K562 (cell line): Measurements from ENCODE around the gene NXNL2. TPM values are rescaled to one million over a fixed set of nuclear protein-coding genes. Genes with fewer than 3 reads are reported as not detected.

Source experiments
- ATAC-seq: fragments of 200-7000 bp; cut with Tn5 transposase; 3 replicates; pipeline ENCODE4 v1.9.1; 2020; ENCODE audit warnings: moderate library complexity
- BruUV-seq: library from RNA; stranded (reverse); fragments of 400-500 nt; replicated peaks from 2 replicates; lab custom pipeline; 2021; lab: Mats Ljungman, UMichigan
- CTCF ChIA-PET: fragments of 300-600 bp; formaldehyde crosslinking; extraction: SDS; loops from one replicate; lab custom pipeline; 2021; ENCODE audit warnings: low intra/inter-chr PET ratio; lab: Yijun Ruan, JAX
- POLR2A ChIA-PET: fragments of 300-600, 350-650 bp; sonication (Branson Sonifier 250); formaldehyde crosslinking; extraction: SDS; loops from one replicate; lab custom pipeline; 2021; ENCODE audit warnings: antibody characterized with exemption, inconsistent platforms; lab: Yijun Ruan, JAX
- DNase-seq, 4 experiments: peaks; one replicate each; pipeline versions ENCODE4 v3.0.0 to v3.0.0-alpha.2; 2011 to 2018; ENCODE audit warnings: low spot score in 3 of 4, mixed read lengths in 3 of 4; ENCODE audit errors: extremely low read depth in 1 of 4
- FAIRE-seq: peaks from 2 replicates; lab custom pipeline; 2011; peaks lifted over from hg19 to GRCh38; lab: Jason Lieb, UNC
- H2AFZ ChIP-seq: 2 replicates; pipeline ENCODE4 v1.6.0; 2011; ENCODE audit warnings: low read depth, low read length, control low read depth, inconsistent platforms
- H3K27ac ChIP-seq: fragments of 200-600 bp; 3 replicates; pipeline ENCODE4 v1.8.0; 2011; ENCODE audit warnings: low read depth, mild to moderate bottlenecking, control low read depth, inconsistent platforms, low read length, moderate library complexity, mixed read lengths; ENCODE audit errors: extremely low read depth
- H3K27me3 ChIP-seq, 2 experiments: fragments of 300-600 bp in 1 of 2; 2 replicates in 1 of 2; 3 replicates in 1 of 2; pipeline versions ENCODE4 v1.6.0 to v1.8.0; 2011; ENCODE audit warnings: inconsistent platforms in 2 of 2, low read length in 2 of 2, mild to moderate bottlenecking in 1 of 2, mixed read lengths in 1 of 2, moderate library complexity in 1 of 2; ENCODE audit not compliant: control insufficient read depth in 2 of 2, insufficient read depth in 2 of 2
- H3K36me3 ChIP-seq: fragments of 300-600 bp; 3 replicates; pipeline ENCODE4 v1.8.0; 2011; ENCODE audit warnings: mild to moderate bottlenecking, low read length, inconsistent platforms; ENCODE audit not compliant: control insufficient read depth, insufficient read depth
- H3K4me1 ChIP-seq, 2 experiments: fragments of 200-600 bp in 1 of 2; replicated peaks in 1 of 2; 2 replicates in 1 of 2; 3 replicates in 1 of 2; pipeline versions ENCODE4 v1.5.1 to v1.8.0; 2011; ENCODE audit warnings: inconsistent platforms in 2 of 2, low read length in 2 of 2, mild to moderate bottlenecking in 1 of 2, mixed read lengths in 1 of 2, moderate library complexity in 1 of 2; ENCODE audit not compliant: control insufficient read depth in 2 of 2, insufficient read depth in 2 of 2
- H3K4me2 ChIP-seq: 2 replicates; pipeline ENCODE4 v1.6.1; 2011; ENCODE audit warnings: low read length, control low read depth, inconsistent platforms, mixed read lengths; ENCODE audit not compliant: insufficient read depth
- H3K4me3 ChIP-seq: fragments of 200-600 bp; sonication (generic), shearing (Covaris generic); 2 replicates; pipeline ENCODE4 v1.5.1; 2016; ENCODE audit warnings: control low read depth, inconsistent platforms
- H3K79me2 ChIP-seq: fragments of 200-600 bp; 3 replicates; pipeline ENCODE4 v1.8.0; 2011; ENCODE audit warnings: low read length, inconsistent platforms; ENCODE audit not compliant: control insufficient read depth, insufficient read depth
- H3K9ac ChIP-seq, 2 experiments: 2 replicates each; pipeline versions ENCODE4 v1.6.0 to v1.6.1; 2011; ENCODE audit warnings: low read depth in 2 of 2, low read length in 2 of 2, control low read depth in 1 of 2, inconsistent platforms in 1 of 2, mild to moderate bottlenecking in 1 of 2, mixed read lengths in 1 of 2; ENCODE audit not compliant: insufficient read depth in 1 of 2
- H3K9me1 ChIP-seq: one replicate; pipeline ENCODE4 v1.6.0; 2011; ENCODE audit warnings: inconsistent platforms, mild to moderate bottlenecking, low read length, moderate library complexity; ENCODE audit not compliant: control insufficient read depth, insufficient read depth
- H3K9me3 ChIP-seq: replicated peaks from 2 replicates; pipeline ENCODE4 v1.5.1; 2011; ENCODE audit warnings: low read depth, low read length, inconsistent platforms; ENCODE audit not compliant: control insufficient read depth, insufficient read depth
- H4K20me1 ChIP-seq: replicated peaks from 2 replicates; pipeline ENCODE4 v1.6.1; 2011; ENCODE audit warnings: low read length, inconsistent platforms, mixed read lengths; ENCODE audit not compliant: control insufficient read depth, insufficient read depth
- DIDO1 ChIP-seq: fragments of 450-650 bp; IDR thresholded peaks from 2 replicates; pipeline ENCODE4 v1.6.1; 2016; ENCODE audit warnings: low read depth, missing biosample characterization, missing genetic modification characterization
- FOXK2 ChIP-seq, 2 experiments: fragments of 450-650 bp; IDR thresholded peaks in 1 of 2; conservative IDR thresholded peaks in 1 of 2; 2 replicates each; pipeline ENCODE4 v1.6.1; 2016; ENCODE audit warnings: low read depth in 2 of 2, mild to moderate bottlenecking in 1 of 2
- GABPB1 ChIP-seq: sonication (generic); formaldehyde crosslinking; IDR thresholded peaks from 2 replicates; pipeline ENCODE4 v1.8.0; 2022; ENCODE audit warnings: mild to moderate bottlenecking, missing genetic modification reagents
- HIVEP1 ChIP-seq: fragments of 250-450 bp; sonication (Bioruptor Pico); IDR thresholded peaks from 2 replicates; pipeline ENCODE4 v1.4.0; 2020; ENCODE audit warnings: mild to moderate bottlenecking
- KDM2B ChIP-seq: fragments of 250-450 bp; sonication (Bioruptor Pico); IDR thresholded peaks from 2 replicates; pipeline ENCODE4 v1.8.0; 2021; ENCODE audit warnings: mild to moderate bottlenecking, moderate library complexity
- KHSRP ChIP-seq: fragments of 450-650 bp; IDR thresholded peaks from 2 replicates; pipeline ENCODE4 v1.6.1; 2017
- NR2C1 ChIP-seq, 2 experiments: fragments of 450-650 bp; IDR thresholded peaks; 2 replicates each; pipeline ENCODE4 v1.6.1; 2017; ENCODE audit warnings: mild to moderate bottlenecking in 2 of 2, antibody characterized with exemption in 1 of 2, inconsistent platforms in 1 of 2, missing compliant biosample characterization in 1 of 2, missing genetic modification characterization in 1 of 2
- SMC3 ChIP-seq: conservative IDR thresholded peaks from 2 replicates; pipeline ENCODE4 v1.6.1; 2011; ENCODE audit warnings: low read depth, low read length, improper control_type of control experiment; ENCODE audit not compliant: insufficient read depth
- TCF7 ChIP-seq: sonication (generic); IDR thresholded peaks from 2 replicates; pipeline ENCODE4 v1.6.1; 2016; ENCODE audit warnings: antibody characterized with exemption, borderline replicate concordance
- ZNF3 ChIP-seq: fragments of 250-450 bp; sonication (Bioruptor Pico); IDR thresholded peaks from 2 replicates; pipeline ENCODE4 v1.5.0; 2021; ENCODE audit warnings: mild to moderate bottlenecking, moderate library complexity
- ZNF507 ChIP-seq: conservative IDR thresholded peaks from 2 replicates; pipeline ENCODE4 v1.6.1; 2017; ENCODE audit warnings: missing genetic modification characterization, missing compliant biosample characterization
- ZNF717 ChIP-seq: fragments of 250-450 bp; sonication (Bioruptor Pico); IDR thresholded peaks from 2 replicates; pipeline ENCODE4 v1.5.0; 2021
- ZNF77 ChIP-seq: fragments of 250-450 bp; sonication (Bioruptor Pico); IDR thresholded peaks from 2 replicates; pipeline ENCODE4 v1.5.0; 2020
- WGBS: fragments of 100-300 bp; shearing (Covaris generic); methylation state at CpG from one replicate; pipeline ENCODE4 v1.1.6; 2016; ENCODE audit warnings: low coverage, mixed read lengths; ENCODE audit not compliant: insufficient coverage; ENCODE audit errors: missing lambda C conversion rate; 5-methylcytosine and 5-hydroxymethylcytosine counted together
- in situ Hi-C: fragments of 300-500 bp; cut with MboI; formaldehyde crosslinking; loops from 4 replicates; pipeline ENCODE4 v1.15.0; 2018; ENCODE audit warnings: inconsistent platforms, mixed read lengths
- intact Hi-C: fragments of 100-400 bp; cut with micrococcal nuclease; formaldehyde crosslinking; loops from 2 replicates; pipeline ENCODE4 v1.14.2; 2022
- polyA plus RNA-seq, 8 experiments: library from polyadenylated mRNA; depleted of rRNA in 4 of 8; stranded (reverse) in 5 of 8; unstranded in 3 of 8; fragments of >200 nt; fragmentation: Nextera tagmentation in 2 of 8; fragmentation: Illumina TruSeq in 1 of 8; extraction: Ambion mirVana in 2 of 8; extraction: Trizol in 1 of 8; gene quantifications; 2 replicates each; pipeline versions ENCODE4 v1.2.1 to v1.2.3, GENCODE V29; 2011 to 2014; ENCODE audit warnings: inconsistent platforms in 1 of 8, missing spikeins in 1 of 8
- total RNA-seq, 7 experiments: library from RNA; depleted of rRNA in 6 of 7; stranded (reverse); fragments of >200 nt in 6 of 7; fragmentation: Illumina TruSeq in 2 of 7; extraction: Trizol in 2 of 7; gene quantifications; 2 replicates each; pipeline versions ENCODE4 v1.2.1 to v1.2.3, GENCODE V29; 2011 to 2021; ENCODE audit warnings: low replicate concordance in 1 of 7
- TF ChIP-seq, protein P1 (sequence below): fragments of 250-450 bp; sonication (Bioruptor Pico); IDR thresholded peaks from 2 replicates; pipeline ENCODE4 v1.5.0; 2021; ENCODE audit warnings: mild to moderate bottlenecking, moderate library complexity
- TF ChIP-seq, protein P2 (sequence below): sonication (generic); formaldehyde crosslinking; IDR thresholded peaks from 2 replicates; pipeline ENCODE4 v1.8.1; 2023; ENCODE audit warnings: mild to moderate bottlenecking, missing genetic modification reagents
- TF ChIP-seq, protein P3 (sequence below): fragments of 450-650 bp; IDR thresholded peaks from 2 replicates; pipeline ENCODE4 v1.6.1; 2016; ENCODE audit warnings: low read depth, mild to moderate bottlenecking, moderate library complexity

NXNL2 gene
- total and polyA plus RNA-seq, 9 of the 15 experiments (the other 6 are each of a cell fraction or from before 2014, with no cell fraction given) = 0.15 to 0.19 TPM; not detected in 7

DNA sequence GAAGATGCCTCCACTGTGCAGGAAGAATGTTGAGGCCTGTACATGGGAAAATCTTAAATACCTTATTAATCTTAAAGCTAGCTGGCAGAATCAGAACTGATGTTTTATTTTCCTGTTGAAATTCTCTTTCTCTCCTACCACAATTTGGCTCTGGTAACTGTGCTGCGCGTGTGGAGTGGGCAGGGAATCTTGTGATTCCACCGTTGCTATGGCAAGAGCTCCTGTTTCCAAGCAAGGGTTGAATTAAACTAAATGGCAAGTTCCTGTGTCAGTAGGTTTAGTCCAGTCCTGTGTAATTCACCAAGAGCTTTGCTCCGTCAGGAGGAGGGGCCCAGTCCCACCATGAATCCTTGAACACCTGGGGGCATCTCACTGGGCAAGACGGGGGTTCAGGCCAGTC lies 36.4 kb downstream of the NXNL2 start (continued):
- TF ChIP-seq, protein P1, sequence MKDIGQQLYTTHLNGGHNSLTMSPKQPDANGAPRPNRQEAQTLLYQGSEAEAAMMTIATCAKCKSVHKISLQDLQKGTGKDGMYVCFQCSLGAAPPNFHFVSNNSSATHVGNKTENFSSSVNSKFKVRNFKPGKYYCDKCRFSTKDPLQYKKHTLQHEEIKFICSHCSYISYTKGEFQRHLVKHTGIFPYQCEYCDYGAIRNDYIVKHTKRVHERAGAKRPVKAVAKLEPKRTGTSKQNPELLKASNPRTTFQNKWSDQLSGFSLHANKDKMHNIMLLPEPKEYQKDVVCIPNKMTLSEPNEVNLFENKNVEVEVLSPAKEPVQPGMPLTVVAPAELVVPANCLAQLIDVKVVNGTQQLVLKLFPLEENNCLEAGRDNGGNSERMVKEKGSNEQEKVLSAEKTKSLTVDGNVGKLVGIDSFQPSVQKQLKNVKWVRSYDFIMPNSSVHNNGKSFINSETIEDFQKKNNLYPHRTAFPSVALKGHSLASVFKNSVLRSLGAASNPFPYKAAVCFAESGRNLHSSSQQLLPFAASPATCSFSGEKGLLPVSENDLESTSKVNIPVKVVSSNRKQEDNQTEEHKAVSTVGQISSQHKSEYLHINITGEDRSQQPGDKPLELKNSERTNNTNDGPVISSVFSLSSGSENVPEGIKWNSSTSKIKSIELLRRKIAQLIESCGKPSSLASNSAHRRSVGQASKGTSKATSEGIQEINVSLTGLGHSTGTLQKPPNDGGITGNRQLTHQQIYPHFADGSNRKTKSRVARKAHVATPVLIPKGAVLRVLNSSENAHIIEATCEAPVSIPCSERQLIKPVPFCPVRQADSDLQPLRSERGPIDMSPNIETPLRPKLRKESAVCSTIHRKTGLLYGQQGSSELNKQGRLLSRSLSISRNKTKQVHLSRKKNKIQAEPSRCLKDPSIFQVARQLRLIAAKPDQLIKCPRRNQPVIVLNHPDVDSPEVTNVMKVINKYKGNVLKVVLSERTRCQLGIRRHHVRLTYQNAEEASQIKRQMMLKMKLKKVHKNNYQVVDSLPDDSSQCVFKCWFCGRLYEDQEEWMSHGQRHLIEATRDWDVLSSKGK (CRISPR knock-in tag) = no peak
- no peak for TF ChIP-seq TCF7
- TF ChIP-seq KDM2B = no peak
- TF ChIP-seq KHSRP = no peak

DNA sequence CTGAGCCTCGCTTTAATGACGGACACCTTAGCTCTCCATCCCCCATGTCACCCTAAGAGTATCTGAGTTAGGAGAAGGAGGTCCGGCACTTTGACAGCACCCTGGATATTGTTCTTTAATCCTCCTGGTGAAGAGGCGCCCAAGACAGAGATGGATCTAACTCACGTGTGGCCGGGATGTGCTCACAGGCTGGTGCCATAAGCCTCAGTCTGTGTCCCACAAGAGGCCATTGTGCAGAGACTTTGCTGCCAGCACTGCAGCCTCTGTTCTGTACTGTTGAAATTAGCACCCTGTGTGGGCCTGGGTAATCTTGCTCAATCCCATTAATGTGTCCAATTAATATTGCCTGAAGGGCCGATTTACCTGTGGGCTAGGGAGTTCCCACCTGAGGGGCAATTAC lies 37.7 kb downstream of the NXNL2 start:
- Histone ChIP-seq H3K79me2 (no peaks in the 10 kb centered on the region), H3K9me1 (no peaks in the 10 kb centered on the region), H3K27ac (no peak overlapping the region), H3K9ac (no peak overlapping the region), H2AFZ (no peak overlapping the region), H3K9me3 (no peaks in the 10 kb centered on the region), H3K4me1 (no peaks in the 10 kb centered on the region), H3K27me3 (peaks cover 0 to 24% of the 10 kb centered on the region in 2 experiments; a peak in 2 of 5 replicates), H4K20me1 (no peaks in the 10 kb centered on the region), H3K4me2 (no peak overlapping the region), H3K36me3 (no peaks in the 10 kb centered on the region), H3K4me3 (no peak overlapping the region)
- intact Hi-C loops = no loop called here
- no peak for ATAC-seq
- ChIA-PET POLR2A (no interaction called here), CTCF (no interaction called here)
- no peak for FAIRE-seq
- in situ Hi-C loops = loop anchor here (25.0 kb wide), 1 partner anchor 610 kb away; the partner anchor contains the start of gene CDK20
- 0% methylated on average over 5 of the region's 7 CpGs for WGBS
- no peak for DNase-seq
- no TSS peak for BruUV-seq
- no peak for TF ChIP-seq SMC3
- no peak for TF ChIP-seq HIVEP1
- TF ChIP-seq NR2C1 (IDR thresholded peaks at IDR 0.05) = no peak
- no peak for TF ChIP-seq NR2C1 (tag; IDR thresholded peaks at IDR 0.05)
- TF ChIP-seq FOXK2 (conservative IDR thresholded peaks at IDR 0.05 in 1 of 2, IDR thresholded peaks at IDR 0.05 in 1 of 2; ENCODE audit: low read depth in 2 of 2) = no peak
- no peak for TF ChIP-seq ZNF77 (CRISPR knock-in tag)
- TF ChIP-seq, protein P2, sequence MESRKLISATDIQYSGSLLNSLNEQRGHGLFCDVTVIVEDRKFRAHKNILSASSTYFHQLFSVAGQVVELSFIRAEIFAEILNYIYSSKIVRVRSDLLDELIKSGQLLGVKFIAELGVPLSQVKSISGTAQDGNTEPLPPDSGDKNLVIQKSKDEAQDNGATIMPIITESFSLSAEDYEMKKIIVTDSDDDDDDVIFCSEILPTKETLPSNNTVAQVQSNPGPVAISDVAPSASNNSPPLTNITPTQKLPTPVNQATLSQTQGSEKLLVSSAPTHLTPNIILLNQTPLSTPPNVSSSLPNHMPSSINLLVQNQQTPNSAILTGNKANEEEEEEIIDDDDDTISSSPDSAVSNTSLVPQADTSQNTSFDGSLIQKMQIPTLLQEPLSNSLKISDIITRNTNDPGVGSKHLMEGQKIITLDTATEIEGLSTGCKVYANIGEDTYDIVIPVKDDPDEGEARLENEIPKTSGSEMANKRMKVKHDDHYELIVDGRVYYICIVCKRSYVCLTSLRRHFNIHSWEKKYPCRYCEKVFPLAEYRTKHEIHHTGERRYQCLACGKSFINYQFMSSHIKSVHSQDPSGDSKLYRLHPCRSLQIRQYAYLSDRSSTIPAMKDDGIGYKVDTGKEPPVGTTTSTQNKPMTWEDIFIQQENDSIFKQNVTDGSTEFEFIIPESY (CRISPR knock-in tag) = no peak
- TF ChIP-seq, protein P3, sequence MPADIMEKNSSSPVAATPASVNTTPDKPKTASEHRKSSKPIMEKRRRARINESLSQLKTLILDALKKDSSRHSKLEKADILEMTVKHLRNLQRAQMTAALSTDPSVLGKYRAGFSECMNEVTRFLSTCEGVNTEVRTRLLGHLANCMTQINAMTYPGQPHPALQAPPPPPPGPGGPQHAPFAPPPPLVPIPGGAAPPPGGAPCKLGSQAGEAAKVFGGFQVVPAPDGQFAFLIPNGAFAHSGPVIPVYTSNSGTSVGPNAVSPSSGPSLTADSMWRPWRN = no peak
- TF ChIP-seq ZNF3 (CRISPR knock-in tag) = no peak
- TF ChIP-seq ZNF717 (CRISPR knock-in tag) = no peak
- TF ChIP-seq ZNF507 (tag) = no peak
- TF ChIP-seq GABPB1 (CRISPR knock-in tag) = no peak
- no peak for TF ChIP-seq DIDO1 (tag)
